Measurements from ENCODE around the gene GJB2.

Gene GJB2

GRCh38 chr13:20192836-20193161 lies at the start of gene GJB2:
Gene GJB2, minus strand, starts transcription at chr13:20192938. Its CDS starts 3,357 bp downstream, at chr13:20189581.
- no peak for DNase-seq

DNA sequence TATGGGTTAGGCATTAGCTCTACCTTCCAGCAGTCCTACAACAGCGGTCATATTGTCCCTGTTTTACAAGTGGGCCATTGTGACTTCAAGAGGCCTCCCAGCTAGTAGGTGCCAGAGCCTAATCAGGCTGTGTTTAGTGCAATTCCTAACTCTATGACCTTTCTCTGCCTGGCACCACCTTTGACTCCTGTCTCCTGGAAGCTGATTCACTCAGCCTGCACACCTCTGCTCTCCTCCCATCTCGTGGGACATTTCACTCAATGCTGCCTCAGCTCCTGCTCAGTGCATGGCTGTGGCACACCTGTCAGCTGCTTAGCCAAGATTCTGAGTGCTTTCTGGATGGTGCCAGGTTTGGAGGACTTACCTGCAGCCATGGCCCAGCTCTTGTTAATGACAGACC lies 48.9 kb upstream of the GJB2 start:
- no peak for DNase-seq

DNA sequence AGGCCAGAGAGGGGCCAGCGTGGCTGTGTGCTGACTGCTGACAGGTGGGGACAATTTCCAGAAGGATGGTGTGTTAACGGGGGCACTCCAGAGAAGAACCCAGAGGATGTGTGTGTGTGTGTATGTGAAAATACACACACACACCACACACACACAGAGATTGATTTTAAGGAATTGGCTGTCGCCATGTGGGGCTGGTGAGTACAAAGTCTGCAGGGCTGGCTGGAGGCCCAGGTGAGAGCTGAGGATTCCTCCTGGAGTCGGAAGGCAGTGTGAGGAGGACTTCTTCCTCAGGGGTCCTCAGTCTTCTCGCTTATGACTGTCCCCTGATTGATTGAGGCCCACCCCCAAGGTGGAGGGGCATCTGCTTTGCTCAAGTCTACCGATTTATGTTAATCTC lies 47.0 kb upstream of the GJB2 start:
- no peak for DNase-seq

GRCh38 chr13:20232556-20233277 lies 40.0 kb upstream of the GJB2 start:
- DNase-seq: no peak

- DNase-seq: peak; percentile 25
Measured at GRCh38 chr13:20231839-20232555, 39.3 kb upstream of the GJB2 start, which contains the start of gene GJB6. Gene GJB6, minus strand, starts transcription at chr13:20232319. Its CDS starts 8,839 bp downstream, at chr13:20223480.

DNA sequence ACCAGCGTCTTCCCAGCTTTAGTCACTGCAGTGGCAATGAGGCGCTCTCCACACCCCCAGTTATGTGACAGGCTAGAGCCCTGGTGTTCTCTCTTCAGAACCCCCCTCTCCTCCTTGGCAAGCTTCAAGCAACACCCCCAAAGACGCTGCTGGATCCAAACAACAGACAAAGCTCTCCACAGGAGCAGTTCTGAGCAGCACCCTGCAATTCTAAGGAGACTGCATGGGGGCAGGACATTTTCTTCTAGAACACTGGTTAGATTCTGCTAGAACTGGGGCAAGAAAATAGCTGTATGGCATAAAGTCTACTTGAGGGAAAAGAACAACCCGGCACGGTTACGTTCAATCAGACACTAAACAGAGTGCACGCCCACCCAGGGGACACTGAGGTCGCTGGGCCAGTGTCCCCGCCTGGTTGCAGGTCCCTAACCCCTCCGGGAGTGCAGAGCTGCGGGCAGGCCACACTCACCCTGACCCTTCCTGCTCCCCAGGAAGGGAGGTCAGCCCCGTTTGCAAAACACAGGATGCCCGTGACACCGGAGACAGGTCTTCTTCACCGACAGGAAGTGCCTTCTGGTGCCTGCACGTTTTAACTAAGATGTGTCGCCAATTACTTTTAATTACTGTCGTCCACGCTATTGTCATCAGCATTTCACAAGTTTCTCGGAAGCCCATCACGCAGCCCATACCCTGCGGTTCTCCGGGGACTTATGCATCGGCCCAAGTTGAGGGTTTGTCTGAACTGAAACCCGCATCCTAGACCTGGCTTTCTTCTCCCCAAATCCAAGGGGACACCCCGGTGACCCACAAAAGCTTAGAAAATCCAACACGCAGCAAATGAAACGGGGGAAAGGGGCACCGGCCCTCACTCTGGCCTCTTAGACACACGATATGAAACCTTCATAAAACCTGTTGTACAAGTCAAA lies 38.4 kb upstream of the GJB2 start:
- DNase-seq: peak; percentile 8

DNA sequence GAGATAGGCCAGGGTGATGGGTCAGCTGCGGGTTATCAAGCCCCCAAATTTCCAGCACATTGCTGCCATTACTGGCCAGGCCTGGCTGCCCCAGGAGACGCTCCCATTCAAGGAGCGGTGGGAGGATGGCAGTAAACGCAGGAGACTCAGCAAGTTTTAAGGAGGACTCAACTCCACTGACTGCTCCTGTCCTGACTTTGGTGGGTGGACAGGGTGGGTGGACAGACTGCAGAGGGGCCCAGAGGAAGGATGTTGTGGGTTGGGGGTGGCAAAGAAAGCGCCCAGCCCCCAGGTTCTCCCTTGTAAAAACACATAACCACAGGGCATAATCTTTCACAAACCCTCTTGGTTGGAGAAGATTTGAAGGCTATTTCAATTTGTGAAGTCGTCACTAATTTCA lies 35.0 kb upstream of the GJB2 start:
- no peak for DNase-seq

DNA sequence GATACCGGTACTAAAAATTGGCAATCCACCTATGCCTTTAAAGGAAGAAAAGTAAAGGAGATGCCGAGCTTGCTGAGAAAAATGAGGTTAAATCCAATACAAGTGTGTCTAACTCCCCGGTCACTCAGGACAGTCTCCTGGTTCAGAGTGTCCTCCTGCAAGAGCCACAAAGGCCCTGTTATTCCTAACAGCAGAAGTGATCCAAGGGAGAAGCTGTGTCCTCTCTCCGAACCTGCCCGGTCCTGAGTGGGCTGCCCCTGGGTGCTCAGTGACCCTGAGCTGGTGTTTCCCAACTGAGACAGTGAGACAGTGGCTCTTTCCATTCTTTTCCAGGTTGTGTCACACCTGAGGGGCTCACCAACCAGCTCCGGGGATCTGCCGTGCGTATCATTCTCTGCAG lies 34.5 kb upstream of the GJB2 start:
- DNase-seq: no peak

DNA sequence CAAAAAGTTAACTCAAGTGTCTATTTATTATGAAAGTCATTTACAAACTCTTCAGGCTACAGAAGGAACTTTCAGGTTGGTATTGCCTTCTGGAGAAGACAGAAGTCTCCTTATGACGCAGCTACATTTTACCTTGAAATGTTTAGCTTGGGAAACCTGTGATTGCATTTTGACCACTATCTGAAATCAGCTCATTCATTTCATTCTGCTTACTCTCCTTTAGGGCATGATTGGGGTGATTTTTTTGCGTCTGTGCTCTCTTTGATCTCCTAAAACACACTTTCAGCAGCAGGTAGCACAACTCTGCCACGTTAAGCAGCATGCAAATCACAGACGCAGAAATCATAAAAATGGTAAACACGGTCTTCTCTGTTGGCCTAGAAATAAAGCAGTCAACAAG lies 29.8 kb upstream of the GJB2 start:
- DNase-seq: no peak

DNA sequence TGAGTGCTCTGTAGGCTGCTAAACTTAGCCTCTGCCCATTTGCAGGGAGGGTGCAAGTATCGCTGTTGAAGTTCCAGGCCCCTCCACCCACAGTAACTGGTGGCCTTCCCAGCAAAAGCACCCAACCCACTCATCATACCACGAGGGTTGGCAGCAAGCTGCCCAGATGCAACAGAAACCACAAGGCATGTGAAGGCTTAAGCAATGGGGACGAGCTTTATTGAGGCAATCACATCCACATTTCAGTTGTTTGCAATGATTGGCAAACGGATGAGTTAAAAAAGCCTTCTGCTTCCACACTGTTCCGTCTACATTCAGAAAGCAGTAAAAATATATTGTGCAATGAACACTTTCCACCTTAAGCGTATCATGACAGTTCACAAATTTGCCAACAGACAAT lies 29.0 kb upstream of the GJB2 start:
- no peak for DNase-seq

DNA sequence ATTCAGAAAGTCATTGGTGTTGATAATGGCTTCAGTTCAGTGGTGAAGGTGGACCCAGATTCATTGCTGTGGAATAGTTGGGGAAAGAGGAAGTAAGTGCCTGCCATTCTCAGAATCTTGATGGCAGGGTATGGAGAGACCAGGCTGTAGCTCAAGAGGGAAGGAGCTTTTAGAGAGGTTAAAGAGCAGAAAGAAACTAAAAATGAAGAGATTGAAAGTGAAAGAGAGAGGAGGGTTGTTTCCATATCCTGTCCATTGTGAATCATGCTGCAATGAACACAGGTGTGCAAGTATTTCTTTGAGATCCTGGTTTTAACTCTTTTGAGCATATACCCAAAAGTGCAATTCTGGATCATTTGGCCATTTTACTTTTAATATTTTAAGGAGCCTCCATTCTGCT lies 26.8 kb upstream of the GJB2 start:
- no peak for DNase-seq

- DNase-seq: no peak
Measured at GRCh38 chr13:20217168-20217567, 24.4 kb upstream of the GJB2 start.

- no peak for DNase-seq
Measured at GRCh38 chr13:20209948-20210347, 17.2 kb upstream of the GJB2 start.

- no peak for DNase-seq
Measured at GRCh38 chr13:20206698-20207235, 14.0 kb upstream of the GJB2 start.

GRCh38 chr13:20206065-20206697 lies 13.4 kb upstream of the GJB2 start:
- DNase-seq: no peak

DNA sequence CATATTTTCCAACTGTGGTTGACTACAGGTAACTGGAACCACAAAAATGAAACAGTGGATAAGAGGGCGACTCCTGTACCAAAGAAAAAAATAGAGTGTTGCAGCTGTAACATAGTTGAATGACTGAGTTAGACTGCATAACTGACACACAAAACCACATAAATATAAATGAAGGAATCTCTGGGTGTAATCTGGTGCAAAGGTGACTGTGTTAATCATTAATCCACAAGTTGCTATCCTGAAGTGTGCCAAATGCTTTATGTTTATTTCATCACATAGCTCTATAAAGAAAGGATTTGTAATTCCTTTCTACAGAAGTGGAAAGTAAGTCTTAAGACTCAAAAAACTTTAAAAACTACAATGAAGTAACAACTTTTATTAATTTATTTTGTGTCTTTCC lies 6.0 kb upstream of the GJB2 start:
- no peak for DNase-seq

- peak; percentile 23 for DNase-seq
Measured at GRCh38 chr13:20197361-20197834, 4.7 kb upstream of the GJB2 start.

- no peak for DNase-seq
Measured at GRCh38 chr13:20195801-20196200, 3.1 kb upstream of the GJB2 start.

GRCh38 chr13:20193907-20194631 lies 1.3 kb upstream of the GJB2 start:
- peak; percentile 19 for DNase-seq

DNA sequence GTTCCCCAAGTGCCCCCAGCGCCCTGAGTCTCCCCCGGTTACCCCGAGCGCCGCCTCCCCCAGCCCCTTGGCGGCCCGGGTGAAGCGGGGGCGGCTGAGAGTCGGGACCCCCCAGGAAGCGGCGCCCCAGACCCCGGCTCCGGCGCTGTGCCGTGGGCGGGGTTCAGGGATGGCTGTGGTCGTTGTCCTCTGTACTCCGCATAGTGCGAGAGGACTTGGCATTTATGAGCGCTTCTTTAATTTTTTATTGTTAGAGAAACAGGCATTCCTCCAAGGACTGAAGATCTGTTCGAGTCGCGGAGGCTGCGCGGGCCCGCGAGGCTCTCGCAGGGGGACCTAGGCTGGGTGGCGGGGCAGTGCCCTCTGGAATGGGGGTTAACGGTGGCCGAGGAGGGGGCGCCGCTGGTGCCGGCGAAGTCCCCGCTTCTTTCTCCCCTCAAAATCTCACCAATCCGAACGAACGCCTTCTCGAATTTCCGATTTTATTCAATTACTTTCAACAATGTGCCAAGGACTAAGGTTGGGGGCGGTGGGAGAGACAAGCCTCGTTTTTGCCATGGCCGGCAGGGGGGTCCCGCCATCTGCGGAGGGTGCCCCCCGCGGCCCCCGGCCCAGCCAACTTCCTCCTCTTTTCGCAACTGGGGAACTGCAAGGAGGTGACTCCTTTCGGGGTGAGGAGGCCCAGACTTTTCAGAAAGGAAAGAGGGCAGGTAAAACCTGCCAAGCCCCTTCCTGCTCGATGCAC lies 596 bp upstream of the GJB2 start:
- no peak for DNase-seq

GRCh38 chr13:20192158-20192835 lies 441 bp downstream of the GJB2 start:
- no peak for DNase-seq

All from stimulated activated CD4-positive, alpha-beta T cell treated with anti-CD3 and anti-CD28 coated beads, Interleukin-4, amount 100 ng/mL, for 24 hours (primary cell).